ENCODE measurements around the gene ATP8A2.

The ATP8A2 gene

GRCh38 chr13:25630329-25630900, 258.6 kb downstream of the ATP8A2 start:
- peak; percentile 27 for DNase-seq (ENCODE audit: low spot score)

- DNase-seq (ENCODE audit: low spot score): no peak
Measured at GRCh38 chr13:25632166-25632888, 260.6 kb downstream of the ATP8A2 start.

GRCh38 chr13:25633093-25633492, 261.3 kb downstream of the ATP8A2 start:
- DNase-seq (ENCODE audit: low spot score): no peak

- DNase-seq (ENCODE audit: low spot score): no peak
Measured at GRCh38 chr13:25645681-25646080, 273.9 kb downstream of the ATP8A2 start.

GRCh38 chr13:25649001-25649633, 277.3 kb downstream of the ATP8A2 start:
- DNase-seq (ENCODE audit: low spot score): no peak

- DNase-seq (ENCODE audit: low spot score): no peak
Measured at GRCh38 chr13:25652764-25653163, 281.0 kb downstream of the ATP8A2 start.

GRCh38 chr13:25654322-25654721, 282.5 kb downstream of the ATP8A2 start:
- DNase-seq (ENCODE audit: low spot score): no peak

- DNase-seq (ENCODE audit: low spot score): no peak
Measured at GRCh38 chr13:25657157-25657556, 285.4 kb downstream of the ATP8A2 start.

GRCh38 chr13:25659091-25659795, 287.5 kb downstream of the ATP8A2 start:
- DNase-seq (ENCODE audit: low spot score): no peak

GRCh38 chr13:25660996-25661395, 289.2 kb downstream of the ATP8A2 start:
- peak; percentile 58 for DNase-seq (ENCODE audit: low spot score)

GRCh38 chr13:25662516-25662915, 290.7 kb downstream of the ATP8A2 start:
- peak; percentile 61 for DNase-seq (ENCODE audit: low spot score)

- no peak for DNase-seq (ENCODE audit: low spot score)
Measured at GRCh38 chr13:25668345-25668744, 296.6 kb downstream of the ATP8A2 start.

- DNase-seq (ENCODE audit: low spot score): no peak
Measured at GRCh38 chr13:25673711-25674110, 301.9 kb downstream of the ATP8A2 start.

- no peak for DNase-seq (ENCODE audit: low spot score)
Measured at GRCh38 chr13:25674371-25674770, 302.6 kb downstream of the ATP8A2 start.

- DNase-seq (ENCODE audit: low spot score): no peak
Measured at GRCh38 chr13:25675060-25675459, 303.3 kb downstream of the ATP8A2 start.

GRCh38 chr13:25677956-25678355, 306.2 kb downstream of the ATP8A2 start:
- no peak for DNase-seq (ENCODE audit: low spot score)

GRCh38 chr13:25678398-25678797, 306.6 kb downstream of the ATP8A2 start:
- DNase-seq (ENCODE audit: low spot score): no peak

- DNase-seq (ENCODE audit: low spot score): no peak
Measured at GRCh38 chr13:25679159-25679558, 307.4 kb downstream of the ATP8A2 start.

GRCh38 chr13:25679936-25680335, 308.2 kb downstream of the ATP8A2 start:
- no peak for DNase-seq (ENCODE audit: low spot score)

GRCh38 chr13:25682276-25682675, 310.5 kb downstream of the ATP8A2 start:
- no peak for DNase-seq (ENCODE audit: low spot score)

- no peak for DNase-seq (ENCODE audit: low spot score)
Measured at GRCh38 chr13:25683056-25683455, 311.3 kb downstream of the ATP8A2 start.

- no peak for DNase-seq (ENCODE audit: low spot score)
Measured at GRCh38 chr13:25683662-25684370, 312.0 kb downstream of the ATP8A2 start.
